H1 (cell line): ENCODE measurements around the gene CCL4. TPM values are rescaled to one million over a fixed set of nuclear protein-coding genes. Genes with fewer than 3 reads are reported as not detected.
"Not testable (repeated sequence)": the region's sequence is repeated elsewhere in the genome, so short reads cannot be mapped to it uniquely, and the experiment has no call there.

Experiments
- CTCF ChIA-PET: fragments of 300-600 bp; sonication (Branson Sonifier 250); formaldehyde crosslinking; loops from one replicate; lab custom pipeline; 2021; ENCODE audit not compliant: partially characterized antibody; lab: Charles Lee
- POLR2A ChIA-PET: fragments of 300-600 bp; sonication (Branson Sonifier 250); formaldehyde crosslinking; loops from one replicate; lab custom pipeline; 2021; ENCODE audit warnings: inconsistent platforms; ENCODE audit not compliant: partially characterized antibody; lab: Charles Lee
- DNase-seq, 2 experiments: peaks; one replicate each; pipeline versions ENCODE4 v3.0.0 to v3.0.0-alpha.2; 2010 to 2022; ENCODE audit warnings: low spot score in 2 of 2, low read depth in 1 of 2, mixed read lengths in 1 of 2
- FAIRE-seq: peaks from 2 replicates; lab custom pipeline; 2011; peaks lifted over from hg19 to GRCh38; lab: Jason Lieb, UNC
- H2AFZ ChIP-seq: 2 replicates; pipeline ENCODE4 v1.8.1; 2012; ENCODE audit warnings: low read length, inconsistent platforms
- H2AK5ac ChIP-seq: 2 replicates; pipeline ENCODE4 v1.6.1; 2013; ENCODE audit warnings: low read depth, low read length
- H2BK120ac ChIP-seq: replicated peaks from 2 replicates; pipeline ENCODE3; 2013; ENCODE audit warnings: low read depth, low read length, inconsistent platforms
- H2BK12ac ChIP-seq: 2 replicates; pipeline ENCODE4 v1.6.1; 2013; ENCODE audit warnings: low read depth, low read length
- H2BK15ac ChIP-seq: 2 replicates; pipeline ENCODE4 v1.6.1; 2013; ENCODE audit warnings: low read length
- H2BK20ac ChIP-seq: 2 replicates; pipeline ENCODE4 v1.6.1; 2013; ENCODE audit warnings: low read length
- H2BK5ac ChIP-seq: 2 replicates; pipeline ENCODE4 v1.6.1; 2013; ENCODE audit warnings: low read depth, low read length
- H3K14ac ChIP-seq: 2 replicates; pipeline ENCODE4 v1.6.1; 2013; ENCODE audit warnings: inconsistent platforms; ENCODE audit not compliant: insufficient read length
- H3K18ac ChIP-seq: 2 replicates; pipeline ENCODE4 v1.6.1; 2013; ENCODE audit warnings: low read length; ENCODE audit errors: extremely low read depth
- H3K23ac ChIP-seq: 2 replicates; pipeline ENCODE4 v1.6.1; 2013; ENCODE audit warnings: inconsistent platforms; ENCODE audit not compliant: insufficient read length
- H3K23me2 ChIP-seq: 2 replicates; pipeline ENCODE4 v1.6.1; 2013; ENCODE audit warnings: low read depth, low read length
- H3K27ac ChIP-seq: 2 replicates; pipeline ENCODE4 v1.6.1; 2011; ENCODE audit warnings: low read depth, low read length, inconsistent platforms
- H3K27me3 ChIP-seq, 4 experiments: replicated peaks in 1 of 4; 1 replicate in 1 of 4; 2 replicates in 3 of 4; pipeline versions ENCODE4 v1.6.1 to v1.8.1; 2011 to 2013; ENCODE audit warnings: low read length in 3 of 4, mild to moderate bottlenecking in 3 of 4, inconsistent platforms in 2 of 4, mixed read lengths in 2 of 4, moderate library complexity in 1 of 4; ENCODE audit not compliant: control insufficient read depth in 3 of 4, insufficient read depth in 3 of 4; ENCODE audit errors: extremely low read depth in 1 of 4
- H3K36me3 ChIP-seq, 4 experiments: 2 replicates each; pipeline versions ENCODE4 v1.6.1 to v1.8.1; 2011 to 2013; ENCODE audit warnings: mild to moderate bottlenecking in 4 of 4, low read length in 3 of 4, moderate library complexity in 2 of 4, control low read depth in 1 of 4, inconsistent platforms in 1 of 4; ENCODE audit not compliant: insufficient read depth in 4 of 4, control insufficient read depth in 2 of 4
- H3K4ac ChIP-seq: replicated peaks from 2 replicates; pipeline ENCODE3; 2013; ENCODE audit warnings: low read length, low read depth, mixed read lengths, inconsistent platforms; ENCODE audit not compliant: insufficient read length
- H3K4me1 ChIP-seq, 4 experiments: replicated peaks in 1 of 4; 1 replicate in 1 of 4; 2 replicates in 3 of 4; pipeline versions ENCODE4 v1.6.1 to v1.8.1; 2011 to 2013; ENCODE audit warnings: low read length in 3 of 4, inconsistent platforms in 2 of 4, mixed read lengths in 1 of 4; ENCODE audit not compliant: insufficient read depth in 4 of 4, control insufficient read depth in 3 of 4
- H3K4me2 ChIP-seq, 2 experiments: 2 replicates each; pipeline versions ENCODE4 v1.6.1 to v1.8.1; 2011 to 2013; ENCODE audit warnings: low read depth in 2 of 2, low read length in 2 of 2, control low read depth in 1 of 2, inconsistent platforms in 1 of 2, mild to moderate bottlenecking in 1 of 2; ENCODE audit not compliant: insufficient read depth in 1 of 2
- H3K4me3 ChIP-seq, 4 experiments: fragments of 200-600, 300-600 bp in 1 of 4; sonication (generic), shearing (Covaris generic), sonication (Bioruptor Twin) in 1 of 4; 2 replicates each; pipeline versions ENCODE4 v1.5.1 to v1.8.1; 2011 to 2016; ENCODE audit warnings: low read length in 4 of 4, low read depth in 3 of 4, control low read depth in 2 of 4, inconsistent platforms in 2 of 4, mild to moderate bottlenecking in 2 of 4, mixed read lengths in 1 of 4, moderate library complexity in 1 of 4; ENCODE audit not compliant: insufficient read depth in 2 of 4; ENCODE audit errors: extremely low read depth in 1 of 4
- H3K56ac ChIP-seq: replicated peaks from 2 replicates; pipeline ENCODE3; 2013; ENCODE audit warnings: low read depth, mild to moderate bottlenecking, mixed read lengths, low read length, inconsistent platforms; ENCODE audit not compliant: insufficient read length
- H3K79me1 ChIP-seq: 2 replicates; pipeline ENCODE4 v1.6.1; 2013; ENCODE audit warnings: low read depth, low read length, control low read depth
- H3K79me2 ChIP-seq, 2 experiments: 2 replicates each; pipeline versions ENCODE4 v1.6.1 to v1.8.1; 2012 to 2013; ENCODE audit warnings: low read length in 2 of 2, mild to moderate bottlenecking in 2 of 2, inconsistent platforms in 1 of 2; ENCODE audit not compliant: insufficient read depth in 2 of 2, control insufficient read depth in 1 of 2
- H3K9ac ChIP-seq, 4 experiments: replicated peaks in 1 of 4; 1 replicate in 1 of 4; 2 replicates in 3 of 4; pipeline versions ENCODE4 v1.6.1 to v1.8.1; 2011 to 2013; ENCODE audit warnings: low read depth in 3 of 4, low read length in 3 of 4, control low read depth in 2 of 4, mild to moderate bottlenecking in 2 of 4, moderate library complexity in 2 of 4, inconsistent platforms in 1 of 4; ENCODE audit errors: extremely low read depth in 1 of 4
- H3K9me3 ChIP-seq, 2 experiments: 2 replicates each; pipeline versions ENCODE4 v1.6.1 to v1.8.1; 2012 to 2013; ENCODE audit warnings: mild to moderate bottlenecking in 2 of 2, moderate library complexity in 2 of 2, control low read depth in 1 of 2, inconsistent platforms in 1 of 2, low read depth in 1 of 2, low read length in 1 of 2, mixed read lengths in 1 of 2; ENCODE audit not compliant: insufficient read depth in 2 of 2
- H4K20me1 ChIP-seq, 2 experiments: replicated peaks in 1 of 2; 2 replicates each; pipeline versions ENCODE3 to v1.8.1; 2011 to 2013; ENCODE audit warnings: inconsistent platforms in 2 of 2, low read length in 2 of 2, mild to moderate bottlenecking in 1 of 2; ENCODE audit not compliant: insufficient read depth in 2 of 2, control insufficient read depth in 1 of 2
- H4K5ac ChIP-seq: 2 replicates; pipeline ENCODE4 v1.6.1; 2013; ENCODE audit warnings: low read length, low read depth, mixed read lengths, inconsistent platforms; ENCODE audit not compliant: insufficient read length
- H4K8ac ChIP-seq: 2 replicates; pipeline ENCODE4 v1.8.0; 2013; ENCODE audit warnings: mild to moderate bottlenecking, moderate library complexity, low read length, inconsistent platforms; ENCODE audit not compliant: insufficient read depth; ENCODE audit errors: extremely low read depth
- H4K91ac ChIP-seq: replicated peaks from 2 replicates; pipeline ENCODE3; 2013; ENCODE audit warnings: low read length, mixed read lengths, inconsistent platforms; ENCODE audit not compliant: insufficient read length
- WGBS, 2 experiments: shearing (Covaris generic) in 1 of 2; methylation state at CpG; one replicate each; pipeline versions ENCODE4 v1.1.6 to v1.1.7; 2013 to 2015; ENCODE audit warnings: low lambda C conversion rate in 2 of 2, mixed read lengths in 2 of 2, inconsistent platforms in 1 of 2, low coverage in 1 of 2, missing lambda C conversion rate in 1 of 2; ENCODE audit not compliant: insufficient replicate concordance in 2 of 2, insufficient coverage in 1 of 2, insufficient read length in 1 of 2; ENCODE audit errors: extremely low coverage in 1 of 2, missing lambda C conversion rate in 1 of 2; 5-methylcytosine and 5-hydroxymethylcytosine counted together
- polyA plus RNA-seq, 7 experiments: library from polyadenylated mRNA; depleted of rRNA in 3 of 7; stranded (reverse) in 5 of 7; unstranded in 2 of 7; fragments of >200 nt in 5 of 7; fragments of 200-250 nt in 2 of 7; gene quantifications; 1 replicate in 5 of 7; 2 replicates in 1 of 7; 4 replicates in 1 of 7; pipeline versions ENCODE4 v1.2.1 to v1.2.3, GENCODE V29; 2011 to 2013; ENCODE audit warnings: missing spikeins in 2 of 7, mixed read lengths in 2 of 7
- total RNA-seq: library from RNA; stranded (reverse); fragmentation: NEBNext Ultra II Directional; extraction: Animal tissue kit (Norgen Biotek cat#: 25700); gene quantifications from 2 replicates; pipeline ENCODE4 v1.2.1, GENCODE V29; 2021

CCL4 gene
- total and polyA plus RNA-seq, 2 of the 8 experiments (the other 6 are each of a cell fraction or from before 2014, with no cell fraction given): not detected

- H3K4me3 ChIP-seq, H3K36me3 ChIP-seq, H4K20me1 ChIP-seq, H3K4ac ChIP-seq, H3K23me2 ChIP-seq, H3K4me2 ChIP-seq, H3K18ac ChIP-seq, H3K27ac ChIP-seq, H3K14ac ChIP-seq, H2AK5ac ChIP-seq, CTCF ChIA-PET, H2BK15ac ChIP-seq, H2AFZ ChIP-seq, H2BK120ac ChIP-seq, H3K9ac ChIP-seq, POLR2A ChIA-PET, DNase-seq, H3K9me3 ChIP-seq, H2BK20ac ChIP-seq, H3K27me3 ChIP-seq, H4K91ac ChIP-seq, H3K23ac ChIP-seq, H4K8ac ChIP-seq, H2BK12ac ChIP-seq, H3K56ac ChIP-seq, H3K4me1 ChIP-seq, H3K79me1 ChIP-seq, H2BK5ac ChIP-seq, H3K79me2 ChIP-seq, FAIRE-seq, H4K5ac ChIP-seq: not testable (repeated sequence)
- 100% methylated on average over 1 of the region's 1 CpG; no CpG with 5 or more reads in 1 of the 2 experiments for WGBS, 2 experiments
Observed at GRCh38 chr17:36113131-36113530, 9.5 kb downstream of the CCL4 start.

GRCh38 chr17:36114971-36115648 is 11.5 kb downstream of the CCL4 start:
- H3K18ac ChIP-seq, H3K79me1 ChIP-seq, H2BK15ac ChIP-seq, H3K27ac ChIP-seq, H2BK12ac ChIP-seq, H2AK5ac ChIP-seq, H3K27me3 ChIP-seq, H2AFZ ChIP-seq, H3K56ac ChIP-seq, H3K4me3 ChIP-seq, H3K36me3 ChIP-seq, H4K20me1 ChIP-seq, H4K8ac ChIP-seq, H3K9ac ChIP-seq, H3K4me1 ChIP-seq, H3K4me2 ChIP-seq, H2BK120ac ChIP-seq, H2BK20ac ChIP-seq, H3K79me2 ChIP-seq, H2BK5ac ChIP-seq, DNase-seq, POLR2A ChIA-PET, H3K14ac ChIP-seq, CTCF ChIA-PET, H3K9me3 ChIP-seq, H3K4ac ChIP-seq, H3K23ac ChIP-seq, H3K23me2 ChIP-seq, H4K91ac ChIP-seq, FAIRE-seq, H4K5ac ChIP-seq: not testable (repeated sequence)
- 95% methylated on average over 5 of the region's 5 CpGs; no CpG with 5 or more reads in 1 of the 2 experiments for WGBS, 2 experiments
